WTC11 (cell line): ENCODE measurements around the gene DYNLT3. TPM values are rescaled to one million over a fixed set of nuclear protein-coding genes. Genes with fewer than 3 reads are reported as not detected.

Experiments
- ATAC-seq: fragments of 200-7000 bp; cut with Tn5 transposase; 2 replicates; pipeline ENCODE4 v1.10.0; 2021; ENCODE audit warnings: mild to moderate bottlenecking, moderate library complexity
- CTCF ChIA-PET: fragments of 300-600 bp; sonication (Branson Sonifier 250); formaldehyde crosslinking; loops from one replicate; lab custom pipeline; 2021; ENCODE audit warnings: antibody characterized with exemption; lab: Charles Lee
- POLR2A ChIA-PET: fragments of 350-600 bp; sonication (Branson Sonifier 250); formaldehyde crosslinking; loops from one replicate; lab custom pipeline; 2021; ENCODE audit warnings: antibody characterized with exemption; lab: Charles Lee
- DNase-seq: peaks from one replicate; pipeline ENCODE4 v3.0.0; 2021; ENCODE audit warnings: low spot score
- H3K27ac Mint-ChIP-seq: 2 replicates; pipeline ENCODE4 v1.8.0; 2021; ENCODE audit warnings: mixed read lengths
- H3K27me3 Mint-ChIP-seq: 2 replicates; pipeline ENCODE4 v1.8.0; 2021; ENCODE audit warnings: low read depth, mild to moderate bottlenecking, moderate library complexity, mixed read lengths
- H3K36me3 Mint-ChIP-seq: 2 replicates; pipeline ENCODE4 v1.8.0; 2021; ENCODE audit warnings: mixed read lengths
- H3K4me1 Mint-ChIP-seq: 2 replicates; pipeline ENCODE4 v1.8.0; 2022; ENCODE audit warnings: mixed read lengths
- H3K4me3 Mint-ChIP-seq: 2 replicates; pipeline ENCODE4 v1.8.0; 2021; ENCODE audit warnings: mild to moderate bottlenecking, moderate library complexity, mixed read lengths
- H3K9me3 Mint-ChIP-seq: 2 replicates; pipeline ENCODE4 v1.8.0; 2021; ENCODE audit warnings: mixed read lengths
- CDX4 ChIP-seq: fragments of 250-450 bp; sonication (Bioruptor Pico); IDR thresholded peaks from 2 replicates; pipeline ENCODE4 v1.9.0; 2021; ENCODE audit warnings: moderate library complexity, mild to moderate bottlenecking, inconsistent platforms, borderline replicate concordance
- E2F5 ChIP-seq: sonication (generic); formaldehyde crosslinking; IDR thresholded peaks from 2 replicates; pipeline ENCODE4 v1.8.1; 2022; ENCODE audit warnings: mild to moderate bottlenecking, moderate library complexity, missing genetic modification reagents
- ERG ChIP-seq: fragments of 250-450 bp; sonication (Bioruptor Pico); IDR thresholded peaks from 2 replicates; pipeline ENCODE4 v1.8.0; 2021; ENCODE audit warnings: mild to moderate bottlenecking
- GABPB1 ChIP-seq: sonication (generic); formaldehyde crosslinking; IDR thresholded peaks from 2 replicates; pipeline ENCODE4 v1.8.1; 2023; ENCODE audit warnings: mild to moderate bottlenecking, missing genetic modification reagents
- NFYB ChIP-seq: sonication (generic); formaldehyde crosslinking; conservative IDR thresholded peaks from 2 replicates; pipeline ENCODE4 v1.8.0; 2022; ENCODE audit warnings: low read depth, missing genetic modification reagents
- PRDM15 ChIP-seq: sonication (generic); formaldehyde crosslinking; IDR thresholded peaks from 2 replicates; pipeline ENCODE4 v1.8.0; 2022; ENCODE audit warnings: missing genetic modification reagents
- SMAD3 ChIP-seq: sonication (generic); formaldehyde crosslinking; IDR thresholded peaks from 2 replicates; pipeline ENCODE4 v1.8.0; 2022; ENCODE audit warnings: missing genetic modification reagents, mild to moderate bottlenecking, borderline replicate concordance
- TCF7 ChIP-seq: sonication (generic); formaldehyde crosslinking; IDR thresholded peaks from 2 replicates; pipeline ENCODE4 v1.8.0; 2022; ENCODE audit warnings: mild to moderate bottlenecking, low read depth, missing genetic modification reagents, moderate library complexity
- TEAD1 ChIP-seq: sonication (generic); formaldehyde crosslinking; IDR thresholded peaks from 2 replicates; pipeline ENCODE4 v1.8.0; 2022; ENCODE audit warnings: mild to moderate bottlenecking, missing genetic modification reagents
- ZNF138 ChIP-seq: sonication (generic); formaldehyde crosslinking; conservative IDR thresholded peaks from 2 replicates; pipeline ENCODE4 v1.8.1; 2022; ENCODE audit warnings: mild to moderate bottlenecking, moderate library complexity, missing genetic modification reagents
- ZNF219 ChIP-seq: sonication (generic); formaldehyde crosslinking; IDR thresholded peaks from 2 replicates; pipeline ENCODE4 v1.8.0; 2023; ENCODE audit warnings: missing genetic modification reagents, mild to moderate bottlenecking, borderline replicate concordance
- ZNF281 ChIP-seq: sonication (generic); formaldehyde crosslinking; IDR thresholded peaks from 2 replicates; pipeline ENCODE4 v1.8.0; 2023; ENCODE audit warnings: mild to moderate bottlenecking, missing genetic modification reagents
- ZNF423 ChIP-seq: fragments of 250-450 bp; sonication (Bioruptor Pico); IDR thresholded peaks from 2 replicates; pipeline ENCODE4 v2.1.2; 2022; ENCODE audit warnings: mild to moderate bottlenecking, moderate library complexity
- ZSCAN18 ChIP-seq: fragments of 250-450 bp; sonication (Bioruptor Pico); IDR thresholded peaks from 2 replicates; pipeline ENCODE4 v2.1.2; 2022; ENCODE audit warnings: mild to moderate bottlenecking, moderate library complexity
- total RNA-seq: library from RNA; stranded (reverse); gene quantifications from 3 replicates; pipeline ENCODE4 v1.2.3, GENCODE V29; 2021

Gene DYNLT3
- total RNA-seq, 1 experiment from 2014 or later: 5.1 TPM

GRCh38 chrX:37879692-37880091 is 32.3 kb upstream of the DYNLT3 start:
- Mint-ChIP-seq H3K4me1 (peaks cover 8% of the 10 kb centered on the region), H3K27ac (no peak overlapping the region), H3K9me3 (no peaks in the 10 kb centered on the region), H3K36me3 (no peaks in the 10 kb centered on the region), H3K27me3 (no peaks in the 10 kb centered on the region), H3K4me3 (no peak overlapping the region)
- TF ChIP-seq ZNF423 (CRISPR knock-in tag) (no peak), TEAD1 (CRISPR knock-in tag) (no peak), CDX4 (CRISPR knock-in tag) (no peak), TCF7 (no peak), E2F5 (CRISPR knock-in tag) (no peak), ZNF219 (no peak)
- ChIA-PET CTCF (no interaction called here), POLR2A (no interaction called here)
- ATAC-seq (no peak), DNase-seq (no peak)

- no peaks in the 10 kb centered on the region for H3K9me3 Mint-ChIP-seq
- no peaks in the 10 kb centered on the region for H3K36me3 Mint-ChIP-seq
- no peak overlapping the region for H3K4me3 Mint-ChIP-seq
- ChIA-PET CTCF (no interaction called here), POLR2A (no interaction called here)
- ATAC-seq (no peak), DNase-seq (no peak)
- H3K27me3 Mint-ChIP-seq: no peaks in the 10 kb centered on the region; the same call in 1 of the 2 replicates
- no peak overlapping the region for H3K27ac Mint-ChIP-seq
- no peak for TF ChIP-seq ZSCAN18
- no peak for TF ChIP-seq ERG (CRISPR knock-in tag)
- no peak for TF ChIP-seq CDX4 (CRISPR knock-in tag)
- TF ChIP-seq ZNF138 (CRISPR knock-in tag): no peak
- TF ChIP-seq E2F5 (CRISPR knock-in tag): no peak
- no peak for TF ChIP-seq PRDM15 (CRISPR knock-in tag)
- TF ChIP-seq SMAD3: no peak
- TF ChIP-seq ZNF281 (CRISPR knock-in tag): no peak
- no peak for TF ChIP-seq NFYB (CRISPR knock-in tag)
- no peak for TF ChIP-seq GABPB1
- H3K4me1 Mint-ChIP-seq: peaks cover under 1% of the 10 kb centered on the region; the same call in 1 of the 2 replicates
Measured at GRCh38 chrX:37876716-37877115, 29.3 kb upstream of the DYNLT3 start.
